A673 (cell line): ENCODE measurements around the gene PMIS2.

Source experiments
- CTCF ChIP-seq: fragments of 300-800, 200-600 bp; sonication (generic); conservative IDR thresholded peaks from 2 replicates; pipeline ENCODE4 v1.5.1; 2017; ENCODE audit warnings: low read depth, mild to moderate bottlenecking, antibody characterized with exemption, low read length, moderate library complexity, mixed read lengths
- EZH2 ChIP-seq: fragments of 200-600 bp; sonication (generic); IDR thresholded peaks from 2 replicates; pipeline ENCODE4 v1.6.1; 2017; ENCODE audit warnings: borderline replicate concordance, low read depth, mild to moderate bottlenecking, mixed read lengths, antibody characterized with exemption, low read length; ENCODE audit not compliant: poor library complexity, severe bottlenecking

GRCh38 chr19:35585848-35586247 lies at the start of gene PMIS2:
- TF ChIP-seq CTCF: no peak
- TF ChIP-seq EZH2: no peak
